ENCODE results near the gene RHOT2. TPM values are rescaled to one million over a fixed set of nuclear protein-coding genes. Genes with fewer than 3 reads are reported as not detected.
A peak's percentile ranks its signal among the peaks of the same experiment; 100 is the strongest.
"Not testable (repeated sequence)": the region's sequence is repeated elsewhere in the genome, so short reads cannot be mapped to it uniquely, and the experiment has no call there.

The RHOT2 gene
- total RNA-seq, 1 donor from 2014 or later: 37.2 TPM

GRCh38 chr16:680967-681745 is 13.2 kb downstream of the RHOT2 start:
- DNase-seq (ENCODE audit: low read depth, low spot score): no peak

- DNase-seq (ENCODE audit: low read depth, low spot score): no peak
These were observed 14.0 kb downstream of the RHOT2 start for GRCh38 chr16:681746-682427.

- DNase-seq (ENCODE audit: low read depth, low spot score): no peak
These were observed 14.8 kb downstream of the RHOT2 start for GRCh38 chr16:682493-683395.

- no peak for DNase-seq (ENCODE audit: low read depth, low spot score)
These were observed 15.6 kb downstream of the RHOT2 start for GRCh38 chr16:683396-684070.

GRCh38 chr16:684071-684794 is 16.3 kb downstream of the RHOT2 start, which contains the start of gene JMJD8:
Gene JMJD8, minus strand, starts transcription at chr16:684334. Its CDS starts 15 bp downstream, at chr16:684319.
- peak; percentile 66 for DNase-seq (ENCODE audit: low read depth, low spot score)

- DNase-seq (ENCODE audit: low read depth, low spot score): no peak
These were observed 17.2 kb downstream of the RHOT2 start for GRCh38 chr16:684961-685696.

GRCh38 chr16:685967-686366 is 18.0 kb downstream of the RHOT2 start:
- DNase-seq (ENCODE audit: low read depth, low spot score): no peak

GRCh38 chr16:686459-687260 is 18.7 kb downstream of the RHOT2 start:
- no peak for DNase-seq (ENCODE audit: low read depth, low spot score)

- no peak for DNase-seq (ENCODE audit: low read depth, low spot score)
These were observed 19.6 kb downstream of the RHOT2 start for GRCh38 chr16:687499-687898.

- no peak for DNase-seq (ENCODE audit: low read depth, low spot score)
These were observed 21.4 kb downstream of the RHOT2 start for GRCh38 chr16:689175-689897.

- not testable (repeated sequence) for DNase-seq (ENCODE audit: low read depth, low spot score)
These were observed 23.3 kb downstream of the RHOT2 start for GRCh38 chr16:691242-691641.

GRCh38 chr16:692356-693108 is 24.6 kb downstream of the RHOT2 start:
- no peak for DNase-seq (ENCODE audit: low read depth, low spot score)

GRCh38 chr16:693364-693763 is 25.4 kb downstream of the RHOT2 start:
- DNase-seq (ENCODE audit: low read depth, low spot score): no peak

GRCh38 chr16:693766-694165 is 25.8 kb downstream of the RHOT2 start:
- no peak for DNase-seq (ENCODE audit: low read depth, low spot score)

- DNase-seq (ENCODE audit: low read depth, low spot score): no peak
These were observed 26.4 kb downstream of the RHOT2 start for GRCh38 chr16:694187-694862.

- no peak for DNase-seq (ENCODE audit: low read depth, low spot score)
These were observed 27.0 kb downstream of the RHOT2 start for GRCh38 chr16:694863-695354.

Data from pulmonary artery endothelial cell (primary cell).